Ishikawa (cell line): ENCODE measurements around the gene SERINC5.

Experiments used
- CEBPB ChIP-seq: IDR thresholded peaks from 2 replicates; pipeline ENCODE4 v1.6.1; 2012
- CREB1 ChIP-seq: IDR thresholded peaks from 2 replicates; pipeline ENCODE4 v1.6.1; 2012; ENCODE audit warnings: low read depth
- EGR1 ChIP-seq: IDR thresholded peaks from 2 replicates; pipeline ENCODE4 v1.6.1; 2012
- EP300 ChIP-seq: IDR thresholded peaks from 2 replicates; pipeline ENCODE4 v1.6.1; 2012; ENCODE audit warnings: borderline replicate concordance
- FOXM1 ChIP-seq: IDR thresholded peaks from 2 replicates; pipeline ENCODE4 v1.6.1; 2012; ENCODE audit warnings: low read depth, borderline replicate concordance
- NFIC ChIP-seq: IDR thresholded peaks from 2 replicates; pipeline ENCODE4 v1.6.1; 2012
- RAD21 ChIP-seq: IDR thresholded peaks from 2 replicates; pipeline ENCODE4 v1.6.1; 2012; ENCODE audit warnings: low read depth
- REST ChIP-seq: IDR thresholded peaks from 2 replicates; pipeline ENCODE4 v1.6.1; 2012; ENCODE audit warnings: low read depth, mild to moderate bottlenecking
- TAF1 ChIP-seq: IDR thresholded peaks from 2 replicates; pipeline ENCODE4 v1.6.1; 2012; ENCODE audit warnings: low read depth, mild to moderate bottlenecking
- TCF12 ChIP-seq: IDR thresholded peaks from 2 replicates; pipeline ENCODE4 v1.6.1; 2012; ENCODE audit warnings: low read depth
- TEAD4 ChIP-seq: IDR thresholded peaks from 2 replicates; pipeline ENCODE4 v1.6.1; 2012
- YY1 ChIP-seq: IDR thresholded peaks from 2 replicates; pipeline ENCODE4 v1.6.1; 2012; ENCODE audit warnings: low read depth
- ZBTB7A ChIP-seq: IDR thresholded peaks from 2 replicates; pipeline ENCODE4 v1.6.1; 2012; ENCODE audit warnings: low read depth
- TF ChIP-seq, protein P1 (sequence below): IDR thresholded peaks from 2 replicates; pipeline ENCODE4 v1.6.1; 2012
- TF ChIP-seq, protein P2 (sequence below): IDR thresholded peaks from 2 replicates; pipeline ENCODE4 v1.6.1; 2012

Gene SERINC5

GRCh38 chr5:80195837-80196400 lies 59.9 kb downstream of the SERINC5 start:
- TF ChIP-seq EGR1, result no peak
- no peak for TF ChIP-seq FOXM1
- no peak for TF ChIP-seq RAD21
- no peak for TF ChIP-seq TEAD4
- no peak for TF ChIP-seq TAF1
- no peak for TF ChIP-seq CREB1
- no peak for TF ChIP-seq REST
- TF ChIP-seq, protein P1, sequence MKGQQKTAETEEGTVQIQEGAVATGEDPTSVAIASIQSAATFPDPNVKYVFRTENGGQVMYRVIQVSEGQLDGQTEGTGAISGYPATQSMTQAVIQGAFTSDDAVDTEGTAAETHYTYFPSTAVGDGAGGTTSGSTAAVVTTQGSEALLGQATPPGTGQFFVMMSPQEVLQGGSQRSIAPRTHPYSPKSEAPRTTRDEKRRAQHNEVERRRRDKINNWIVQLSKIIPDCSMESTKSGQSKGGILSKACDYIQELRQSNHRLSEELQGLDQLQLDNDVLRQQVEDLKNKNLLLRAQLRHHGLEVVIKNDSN, result no peak
- no peak for TF ChIP-seq YY1
- no peak for TF ChIP-seq NFIC
- no peak for TF ChIP-seq CEBPB
- no peak for TF ChIP-seq ZBTB7A
- TF ChIP-seq, protein P2, sequence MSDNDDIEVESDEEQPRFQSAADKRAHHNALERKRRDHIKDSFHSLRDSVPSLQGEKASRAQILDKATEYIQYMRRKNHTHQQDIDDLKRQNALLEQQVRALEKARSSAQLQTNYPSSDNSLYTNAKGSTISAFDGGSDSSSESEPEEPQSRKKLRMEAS, result no peak
- TF ChIP-seq TCF12, result no peak
- no peak for TF ChIP-seq EP300

GRCh38 chr5:80194468-80194867 lies 61.4 kb downstream of the SERINC5 start:
- TF ChIP-seq, protein P1, result no peak
- TF ChIP-seq, protein P2, result no peak
- TF ChIP-seq CEBPB, result no peak
- no peak for TF ChIP-seq RAD21

GRCh38 chr5:80193401-80193800 lies 62.4 kb downstream of the SERINC5 start:
- TF ChIP-seq EP300 (no peak), TEAD4 (no peak), ZBTB7A (no peak), CEBPB (no peak), FOXM1 (no peak), RAD21 (no peak), TCF12 (no peak), NFIC (no peak), EGR1 (no peak), YY1 (no peak)
- TF ChIP-seq, protein P1, result no peak
- TF ChIP-seq, protein P2, result no peak

- TF ChIP-seq FOXM1 (no peak), EGR1 (no peak), YY1 (no peak), TEAD4 (no peak)
- TF ChIP-seq, protein P2, result no peak
These were observed 63.2 kb downstream of the SERINC5 start for GRCh38 chr5:80192507-80193241.

GRCh38 chr5:80191991-80192398 lies 63.9 kb downstream of the SERINC5 start:
- TF ChIP-seq, protein P2, result no peak
- TF ChIP-seq NFIC, result no peak

DNA sequence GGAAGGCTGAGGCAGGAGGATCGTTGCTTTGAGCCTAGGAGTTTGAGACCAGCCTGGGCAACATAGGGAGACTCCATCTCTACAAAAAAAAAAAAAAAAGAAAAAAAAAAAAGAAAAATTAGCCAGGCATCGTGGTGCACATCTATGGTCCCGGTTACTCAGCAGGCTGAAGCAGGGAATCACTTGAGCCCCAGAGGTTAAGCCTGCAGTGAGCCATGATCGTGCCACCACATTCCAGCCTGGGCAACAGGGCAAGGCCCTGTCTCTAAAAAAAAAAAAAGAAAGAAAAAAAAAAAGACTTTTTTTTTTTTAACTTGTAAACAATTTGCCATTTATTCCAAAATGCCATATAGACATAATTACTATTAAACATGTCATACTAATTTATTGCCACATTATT lies 64.5 kb downstream of the SERINC5 start:
- TF ChIP-seq EP300 (no peak), CREB1 (no peak), FOXM1 (no peak), TCF12 (no peak), TAF1 (no peak)

- TF ChIP-seq REST (no peak), CREB1 (no peak), YY1 (no peak), ZBTB7A (no peak), TCF12 (no peak)
- TF ChIP-seq, protein P2, result no peak
These were observed 64.9 kb downstream of the SERINC5 start for GRCh38 chr5:80190960-80191359.
